MM.1S (cell line): ENCODE measurements around the gene LRP5.

Experiments
- CTCF ChIP-seq: fragments of 300-600 bp; sonication (generic); IDR thresholded peaks from 2 replicates; pipeline ENCODE4 v1.5.1; 2016; ENCODE audit warnings: antibody characterized with exemption, low read length, mixed read lengths
- EZH2 ChIP-seq: fragments of 300-600 bp; sonication (generic); optimal IDR thresholded peaks from 2 replicates; pipeline ENCODE3; 2017; ENCODE audit warnings: low read depth, mild to moderate bottlenecking, antibody characterized with exemption, low read length, mixed read lengths
- EZH2phosphoT487 ChIP-seq: fragments of 300-600 bp; sonication (generic); IDR thresholded peaks from 2 replicates; pipeline ENCODE4 v1.6.1; 2018; ENCODE audit warnings: antibody characterized with exemption, low read length

- TF ChIP-seq CTCF (no peak), EZH2 (no peak), EZH2phosphoT487 (no peak)
Measured at GRCh38 chr11:68397256-68397655, 84.9 kb downstream of the LRP5 start.
